SK-N-SH (cell line): ENCODE data around the gene NDUFS6. TPM values are rescaled to one million over a fixed set of nuclear protein-coding genes. Genes with fewer than 3 reads are reported as not detected.

Experiments
- CTCF ChIA-PET: fragments of 300-600, 350-600 bp; formaldehyde crosslinking; extraction: SDS; loops from one replicate; lab custom pipeline; 2021; lab: Yijun Ruan, JAX
- POLR2A ChIA-PET: fragments of 350-600 bp; sonication (Branson Sonifier 250); formaldehyde crosslinking; extraction: SDS; loops from one replicate; lab custom pipeline; 2020; ENCODE audit warnings: antibody characterized with exemption, inconsistent platforms; lab: Yijun Ruan, JAX
- DNase-seq: peaks from one replicate; pipeline ENCODE4 v3.0.0; 2012
- H2AFZ ChIP-seq: fragments of 200-600 bp; sonication (generic); 2 replicates; pipeline ENCODE4 v1.8.1; 2016; ENCODE audit warnings: antibody characterized with exemption, mild to moderate bottlenecking, low read depth
- H3F3A ChIP-seq: fragments of 200-600 bp; sonication (generic); replicated peaks from 2 replicates; pipeline ENCODE3; 2016; ENCODE audit warnings: antibody characterized with exemption, mild to moderate bottlenecking; ENCODE audit not compliant: insufficient read depth
- H3K27ac ChIP-seq, 2 experiments: fragments of 200-500 bp in 1 of 2; fragments of 200-600 bp in 1 of 2; sonication (Bioruptor generic) in 1 of 2; sonication (generic), shearing (Covaris generic) in 1 of 2; 2 replicates each; pipeline versions ENCODE4 v1.5.1 to v1.6.1; 2014 to 2016; ENCODE audit warnings: low read depth in 2 of 2, inconsistent platforms in 1 of 2, low read length in 1 of 2, mild to moderate bottlenecking in 1 of 2, mixed read lengths in 1 of 2
- H3K27me3 ChIP-seq: fragments of 200-600 bp; sonication (generic), shearing (Covaris generic); 2 replicates; pipeline ENCODE4 v1.6.1; 2016; ENCODE audit warnings: mixed run types; ENCODE audit not compliant: insufficient read depth
- H3K36me3 ChIP-seq, 2 experiments: fragments of 200-500 bp in 1 of 2; fragments of 200-600 bp in 1 of 2; sonication (Bioruptor generic) in 1 of 2; sonication (generic) in 1 of 2; replicated peaks in 1 of 2; 2 replicates each; pipeline versions ENCODE3 to v1.5.1; 2014 to 2016; ENCODE audit warnings: low read length in 1 of 2, mild to moderate bottlenecking in 1 of 2; ENCODE audit not compliant: insufficient read depth in 2 of 2, control insufficient read depth in 1 of 2
- H3K4me1 ChIP-seq, 2 experiments: fragments of 200-500 bp in 1 of 2; fragments of 200-600 bp in 1 of 2; sonication (Bioruptor generic) in 1 of 2; sonication (generic), shearing (Covaris generic) in 1 of 2; 2 replicates each; pipeline versions ENCODE4 v1.5.1 to v1.6.1; 2014 to 2016; ENCODE audit warnings: low read depth in 1 of 2, low read length in 1 of 2, mixed run types in 1 of 2; ENCODE audit not compliant: insufficient read depth in 2 of 2, control insufficient read depth in 1 of 2
- H3K4me2 ChIP-seq: fragments of 200-600 bp; sonication (generic), shearing (Covaris generic); 2 replicates; pipeline ENCODE4 v1.6.1; 2017; ENCODE audit warnings: mixed run types
- H3K4me3 ChIP-seq, 2 experiments: fragments of 200-500 bp in 1 of 2; fragments of 200-600 bp in 1 of 2; sonication (Bioruptor generic) in 1 of 2; sonication (generic), shearing (Covaris generic) in 1 of 2; 2 replicates each; pipeline versions ENCODE4 v1.5.1 to v1.8.1; 2014 to 2016; ENCODE audit warnings: low read depth in 2 of 2, inconsistent platforms in 1 of 2, low read length in 1 of 2, mild to moderate bottlenecking in 1 of 2, mixed read lengths in 1 of 2, moderate library complexity in 1 of 2
- H3K79me2 ChIP-seq: fragments of 200-600 bp; sonication (generic); 2 replicates; pipeline ENCODE4 v1.8.1; 2017; ENCODE audit warnings: mild to moderate bottlenecking; ENCODE audit not compliant: insufficient read depth
- H3K9ac ChIP-seq: fragments of 200-600 bp; sonication (generic); 2 replicates; pipeline ENCODE4 v1.6.1; 2017; ENCODE audit warnings: mixed run types
- H3K9me2 ChIP-seq: fragments of 200-600 bp; sonication (generic); 2 replicates; pipeline ENCODE4 v1.6.1; 2017; ENCODE audit warnings: mixed run types
- H3K9me3 ChIP-seq: fragments of 200-600 bp; sonication (generic); 2 replicates; pipeline ENCODE4 v1.6.1; 2017; ENCODE audit warnings: mixed run types, mild to moderate bottlenecking, moderate library complexity
- H4K20me1 ChIP-seq: fragments of 200-600 bp; sonication (generic); 2 replicates; pipeline ENCODE4 v1.6.1; 2017; ENCODE audit warnings: mild to moderate bottlenecking, mixed run types; ENCODE audit not compliant: insufficient read depth
- CHD2 ChIP-seq: fragments of 150-350 bp; IDR thresholded peaks from 2 replicates; pipeline ENCODE4 v1.6.1; 2018; ENCODE audit warnings: low read length; ENCODE audit not compliant: partially characterized antibody
- ELF1 ChIP-seq: IDR thresholded peaks from 2 replicates; pipeline ENCODE4 v1.4.0; 2012
- EP300 ChIP-seq, 2 experiments: IDR thresholded peaks; 2 replicates each; pipeline versions ENCODE4 v1.4.0 to v1.6.1; 2012; ENCODE audit warnings: borderline replicate concordance in 1 of 2, low read depth in 1 of 2, low read length in 1 of 2
- FOXM1 ChIP-seq: IDR thresholded peaks from 2 replicates; pipeline ENCODE4 v1.4.0; 2012; ENCODE audit warnings: low read depth, mild to moderate bottlenecking
- GABPA ChIP-seq: IDR thresholded peaks from 2 replicates; pipeline ENCODE4 v1.4.0; 2012; ENCODE audit warnings: low read depth, mild to moderate bottlenecking
- GATA2 ChIP-seq: sonication (generic); formaldehyde crosslinking; IDR thresholded peaks from 2 replicates; pipeline ENCODE4 v1.5.0; 2020; ENCODE audit warnings: mild to moderate bottlenecking, missing genetic modification reagents
- JUND ChIP-seq: IDR thresholded peaks from 2 replicates; pipeline ENCODE4 v1.4.0; 2012
- MAX ChIP-seq: IDR thresholded peaks from 2 replicates; pipeline ENCODE4 v1.4.0; 2012; ENCODE audit warnings: low read depth
- MEF2A ChIP-seq: IDR thresholded peaks from 2 replicates; pipeline ENCODE4 v1.4.0; 2012; ENCODE audit warnings: low read depth, borderline replicate concordance
- MXI1 ChIP-seq: IDR thresholded peaks from 2 replicates; pipeline ENCODE4 v1.6.1; 2012; ENCODE audit warnings: mild to moderate bottlenecking, low read depth, low read length, improper control_type of control experiment
- NRF1 ChIP-seq: IDR thresholded peaks from 2 replicates; pipeline ENCODE4 v1.6.1; 2012; ENCODE audit warnings: low read depth, mild to moderate bottlenecking, low read length
- POLR2AphosphoS5 ChIP-seq: IDR thresholded peaks from 2 replicates; pipeline ENCODE4 v1.6.1; 2012; ENCODE audit warnings: low read depth, low read length
- RAD21 ChIP-seq: IDR thresholded peaks from 2 replicates; pipeline ENCODE4 v1.6.1; 2012; ENCODE audit warnings: mild to moderate bottlenecking, low read length
- RCOR1 ChIP-seq: fragments of 150-350 bp; IDR thresholded peaks from 2 replicates; pipeline ENCODE4 v1.6.1; 2017; ENCODE audit warnings: antibody characterized with exemption, low read length
- RFX5 ChIP-seq: IDR thresholded peaks from 2 replicates; pipeline ENCODE4 v1.6.1; 2012; ENCODE audit warnings: mild to moderate bottlenecking, improper control_type of control experiment, low read length
- RXRA ChIP-seq: IDR thresholded peaks from 2 replicates; pipeline ENCODE4 v1.4.0; 2012; ENCODE audit warnings: low read depth, mild to moderate bottlenecking, borderline replicate concordance
- SIN3A ChIP-seq: IDR thresholded peaks from 2 replicates; pipeline ENCODE4 v1.6.1; 2012; ENCODE audit warnings: low read depth, mild to moderate bottlenecking, low read length, moderate library complexity, borderline replicate concordance
- SMC3 ChIP-seq: IDR thresholded peaks from 2 replicates; pipeline ENCODE4 v1.6.1; 2012; ENCODE audit warnings: low read depth, low read length, improper control_type of control experiment
- TAF1 ChIP-seq: IDR thresholded peaks from 2 replicates; pipeline ENCODE4 v1.6.1; 2012; ENCODE audit warnings: low read depth, mild to moderate bottlenecking, low read length, moderate library complexity, borderline replicate concordance
- TCF12 ChIP-seq: IDR thresholded peaks from 2 replicates; pipeline ENCODE4 v1.4.0; 2012
- USF2 ChIP-seq: fragments of 150-350 bp; IDR thresholded peaks from 2 replicates; pipeline ENCODE4 v1.6.1; 2017; ENCODE audit warnings: antibody characterized with exemption, low read length, low read depth, borderline replicate concordance
- YY1 ChIP-seq: IDR thresholded peaks from 2 replicates; pipeline ENCODE4 v1.4.0; 2012; ENCODE audit warnings: low read depth, mild to moderate bottlenecking
- WGBS: methylation state at CpG from one replicate; pipeline ENCODE4 v1.1.6; 2017; ENCODE audit warnings: low lambda C conversion rate; 5-methylcytosine and 5-hydroxymethylcytosine counted together
- polyA plus RNA-seq, 3 experiments: library from polyadenylated mRNA; depleted of rRNA; stranded (reverse); fragments of >200 nt; gene quantifications; 2 replicates each; pipeline ENCODE4 v1.2.3, GENCODE V29; 2012
- TF ChIP-seq, protein P1 (sequence below): fragments of 150-350 bp; IDR thresholded peaks from 2 replicates; pipeline ENCODE4 v1.6.1; 2016; ENCODE audit warnings: mild to moderate bottlenecking, low read depth, low read length
- TF ChIP-seq, protein P2 (sequence below): IDR thresholded peaks from 2 replicates; pipeline ENCODE4 v1.4.0; 2012; ENCODE audit warnings: low read depth, borderline replicate concordance
- TF ChIP-seq, protein P3 (sequence below): IDR thresholded peaks from 2 replicates; pipeline ENCODE4 v1.6.1; 2012; ENCODE audit warnings: mild to moderate bottlenecking, low read depth, low read length, moderate library complexity
- TF ChIP-seq, protein P4 (sequence below): IDR thresholded peaks from 2 replicates; pipeline ENCODE4; 2012

Gene NDUFS6
- polyA plus RNA-seq (2012; rRNA removed): 142 and 316 TPM in 2 replicates
- polyA plus RNA-seq (2012; cell fraction: cytosol; rRNA removed): 231 and 263 TPM in 2 replicates
- polyA plus RNA-seq (2012; cell fraction: nucleus; rRNA removed): 65.1 and 121 TPM in 2 replicates

GRCh38 chr5:1801222-1801966 is at the start of gene NDUFS6:
Gene NDUFS6, plus strand, starts transcription at chr5:1801407. Its CDS starts 11 bp downstream, at chr5:1801418.
- peak within 1 kb of the TSS; percentile 93 to 99 for H3K4me3 ChIP-seq
- no peaks in the 10 kb centered on the region for H3K9me2 ChIP-seq
- peak within 1 kb of the TSS; percentile 88 for H3K4me2 ChIP-seq
- peaks cover 58% of the 10 kb centered on the region for H3K79me2 ChIP-seq
- H2AFZ ChIP-seq: peak within 1 kb of the TSS; percentile 97
- H3K27ac ChIP-seq: peak within 1 kb of the TSS; percentile 35 to 81; a peak in 3 of 4 replicates
- no peaks in the 10 kb centered on the region for H3K27me3 ChIP-seq
- no peaks in the 10 kb centered on the region for H3K9me3 ChIP-seq
- POLR2A ChIA-PET: no interaction called here
- WGBS: 2% methylated on average over 7 of the region's 69 CpGs
- CTCF ChIA-PET: interaction anchor here (0.6 to 1.9 kb wide), 4 partner anchors 25 to 1132 kb away, joined by 3 to 5 read pairs (median 4); no protein-coding TSS in a partner anchor
- H3K9ac ChIP-seq: peak within 1 kb of the TSS; percentile 84
- H3K4me1 ChIP-seq: peaks cover 0 to 27% of the 10 kb centered on the region in 2 experiments; a peak in 1 of 4 replicates
- peaks cover 50 to 52% of the 10 kb centered on the region in 2 experiments for H3K36me3 ChIP-seq
- no peaks in the 10 kb centered on the region for H4K20me1 ChIP-seq
- no peaks in the 10 kb centered on the region for H3F3A ChIP-seq
- DNase-seq: peak; percentile 89
- TF ChIP-seq RAD21 (no peak), TCF12 (no peak), SMC3 (no peak), TAF1 (peak; percentile 48; the same call in 1 of the 2 replicates), RFX5 (no peak), GATA2 (CRISPR knock-in tag) (no peak), CHD2 (peak; percentile 49), RXRA (no peak), GABPA (no peak), JUND (no peak), POLR2AphosphoS5 (peak; percentile 72), MAX (no peak; the same call in 1 of the 2 replicates), RCOR1 (no peak), YY1 (peak; percentile 94), NRF1 (peak; percentile 86), MXI1 (peak; percentile 91; the same call in 1 of the 2 replicates), ELF1 (no peak), FOXM1 (no peak), EP300 (IDR thresholded peaks at IDR 0.05; ENCODE audit: borderline replicate concordance in 1 of 2, low read depth in 1 of 2, low read length in 1 of 2) (no peak), MEF2A (no peak), USF2 (no peak), SIN3A (0 out of 2 replicates have a peak, but pooled peaks have one; percentile 10)
- TF ChIP-seq, protein P1, sequence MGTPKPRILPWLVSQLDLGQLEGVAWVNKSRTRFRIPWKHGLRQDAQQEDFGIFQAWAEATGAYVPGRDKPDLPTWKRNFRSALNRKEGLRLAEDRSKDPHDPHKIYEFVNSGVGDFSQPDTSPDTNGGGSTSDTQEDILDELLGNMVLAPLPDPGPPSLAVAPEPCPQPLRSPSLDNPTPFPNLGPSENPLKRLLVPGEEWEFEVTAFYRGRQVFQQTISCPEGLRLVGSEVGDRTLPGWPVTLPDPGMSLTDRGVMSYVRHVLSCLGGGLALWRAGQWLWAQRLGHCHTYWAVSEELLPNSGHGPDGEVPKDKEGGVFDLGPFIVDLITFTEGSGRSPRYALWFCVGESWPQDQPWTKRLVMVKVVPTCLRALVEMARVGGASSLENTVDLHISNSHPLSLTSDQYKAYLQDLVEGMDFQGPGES: no peak
- TF ChIP-seq, protein P2, sequence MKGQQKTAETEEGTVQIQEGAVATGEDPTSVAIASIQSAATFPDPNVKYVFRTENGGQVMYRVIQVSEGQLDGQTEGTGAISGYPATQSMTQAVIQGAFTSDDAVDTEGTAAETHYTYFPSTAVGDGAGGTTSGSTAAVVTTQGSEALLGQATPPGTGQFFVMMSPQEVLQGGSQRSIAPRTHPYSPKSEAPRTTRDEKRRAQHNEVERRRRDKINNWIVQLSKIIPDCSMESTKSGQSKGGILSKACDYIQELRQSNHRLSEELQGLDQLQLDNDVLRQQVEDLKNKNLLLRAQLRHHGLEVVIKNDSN: no peak
- TF ChIP-seq, protein P3, sequence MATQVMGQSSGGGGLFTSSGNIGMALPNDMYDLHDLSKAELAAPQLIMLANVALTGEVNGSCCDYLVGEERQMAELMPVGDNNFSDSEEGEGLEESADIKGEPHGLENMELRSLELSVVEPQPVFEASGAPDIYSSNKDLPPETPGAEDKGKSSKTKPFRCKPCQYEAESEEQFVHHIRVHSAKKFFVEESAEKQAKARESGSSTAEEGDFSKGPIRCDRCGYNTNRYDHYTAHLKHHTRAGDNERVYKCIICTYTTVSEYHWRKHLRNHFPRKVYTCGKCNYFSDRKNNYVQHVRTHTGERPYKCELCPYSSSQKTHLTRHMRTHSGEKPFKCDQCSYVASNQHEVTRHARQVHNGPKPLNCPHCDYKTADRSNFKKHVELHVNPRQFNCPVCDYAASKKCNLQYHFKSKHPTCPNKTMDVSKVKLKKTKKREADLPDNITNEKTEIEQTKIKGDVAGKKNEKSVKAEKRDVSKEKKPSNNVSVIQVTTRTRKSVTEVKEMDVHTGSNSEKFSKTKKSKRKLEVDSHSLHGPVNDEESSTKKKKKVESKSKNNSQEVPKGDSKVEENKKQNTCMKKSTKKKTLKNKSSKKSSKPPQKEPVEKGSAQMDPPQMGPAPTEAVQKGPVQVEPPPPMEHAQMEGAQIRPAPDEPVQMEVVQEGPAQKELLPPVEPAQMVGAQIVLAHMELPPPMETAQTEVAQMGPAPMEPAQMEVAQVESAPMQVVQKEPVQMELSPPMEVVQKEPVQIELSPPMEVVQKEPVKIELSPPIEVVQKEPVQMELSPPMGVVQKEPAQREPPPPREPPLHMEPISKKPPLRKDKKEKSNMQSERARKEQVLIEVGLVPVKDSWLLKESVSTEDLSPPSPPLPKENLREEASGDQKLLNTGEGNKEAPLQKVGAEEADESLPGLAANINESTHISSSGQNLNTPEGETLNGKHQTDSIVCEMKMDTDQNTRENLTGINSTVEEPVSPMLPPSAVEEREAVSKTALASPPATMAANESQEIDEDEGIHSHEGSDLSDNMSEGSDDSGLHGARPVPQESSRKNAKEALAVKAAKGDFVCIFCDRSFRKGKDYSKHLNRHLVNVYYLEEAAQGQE: no peak
- TF ChIP-seq, protein P4, sequence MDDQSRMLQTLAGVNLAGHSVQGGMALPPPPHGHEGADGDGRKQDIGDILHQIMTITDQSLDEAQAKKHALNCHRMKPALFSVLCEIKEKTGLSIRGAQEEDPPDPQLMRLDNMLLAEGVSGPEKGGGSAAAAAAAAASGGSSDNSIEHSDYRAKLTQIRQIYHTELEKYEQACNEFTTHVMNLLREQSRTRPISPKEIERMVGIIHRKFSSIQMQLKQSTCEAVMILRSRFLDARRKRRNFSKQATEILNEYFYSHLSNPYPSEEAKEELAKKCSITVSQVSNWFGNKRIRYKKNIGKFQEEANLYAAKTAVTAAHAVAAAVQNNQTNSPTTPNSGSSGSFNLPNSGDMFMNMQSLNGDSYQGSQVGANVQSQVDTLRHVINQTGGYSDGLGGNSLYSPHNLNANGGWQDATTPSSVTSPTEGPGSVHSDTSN: no peak
